K562 (cell line): Measurements from ENCODE around the gene SRPRA. TPM values are rescaled to one million over a fixed set of nuclear protein-coding genes. Genes with fewer than 3 reads are reported as not detected.

Experiments
- ATAC-seq: fragments of 200-7000 bp; cut with Tn5 transposase; 3 replicates; pipeline ENCODE4 v1.9.1; 2020; ENCODE audit warnings: moderate library complexity
- BruUV-seq: library from RNA; stranded (reverse); fragments of 400-500 nt; replicated peaks from 2 replicates; lab custom pipeline; 2021; lab: Mats Ljungman, UMichigan
- CTCF ChIA-PET: fragments of 300-600 bp; formaldehyde crosslinking; extraction: SDS; loops from one replicate; lab custom pipeline; 2021; ENCODE audit warnings: low intra/inter-chr PET ratio; lab: Yijun Ruan, JAX
- POLR2A ChIA-PET: fragments of 300-600, 350-650 bp; sonication (Branson Sonifier 250); formaldehyde crosslinking; extraction: SDS; loops from one replicate; lab custom pipeline; 2021; ENCODE audit warnings: antibody characterized with exemption, inconsistent platforms; lab: Yijun Ruan, JAX
- DNase-seq, 4 experiments: peaks; one replicate each; pipeline versions ENCODE4 v3.0.0 to v3.0.0-alpha.2; 2011 to 2018; ENCODE audit warnings: low spot score in 3 of 4, mixed read lengths in 3 of 4; ENCODE audit errors: extremely low read depth in 1 of 4
- FAIRE-seq: peaks from 2 replicates; lab custom pipeline; 2011; peaks lifted over from hg19 to GRCh38; lab: Jason Lieb, UNC
- H2AFZ ChIP-seq: 2 replicates; pipeline ENCODE4 v1.6.0; 2011; ENCODE audit warnings: low read depth, low read length, control low read depth, inconsistent platforms
- H3K27ac ChIP-seq: fragments of 200-600 bp; 3 replicates; pipeline ENCODE4 v1.8.0; 2011; ENCODE audit warnings: low read depth, mild to moderate bottlenecking, control low read depth, inconsistent platforms, low read length, moderate library complexity, mixed read lengths; ENCODE audit errors: extremely low read depth
- H3K27me3 ChIP-seq, 2 experiments: fragments of 300-600 bp in 1 of 2; 2 replicates in 1 of 2; 3 replicates in 1 of 2; pipeline versions ENCODE4 v1.6.0 to v1.8.0; 2011; ENCODE audit warnings: inconsistent platforms in 2 of 2, low read length in 2 of 2, mild to moderate bottlenecking in 1 of 2, mixed read lengths in 1 of 2, moderate library complexity in 1 of 2; ENCODE audit not compliant: control insufficient read depth in 2 of 2, insufficient read depth in 2 of 2
- H3K36me3 ChIP-seq: fragments of 300-600 bp; 3 replicates; pipeline ENCODE4 v1.8.0; 2011; ENCODE audit warnings: mild to moderate bottlenecking, low read length, inconsistent platforms; ENCODE audit not compliant: control insufficient read depth, insufficient read depth
- H3K4me1 ChIP-seq, 2 experiments: fragments of 200-600 bp in 1 of 2; replicated peaks in 1 of 2; 2 replicates in 1 of 2; 3 replicates in 1 of 2; pipeline versions ENCODE4 v1.5.1 to v1.8.0; 2011; ENCODE audit warnings: inconsistent platforms in 2 of 2, low read length in 2 of 2, mild to moderate bottlenecking in 1 of 2, mixed read lengths in 1 of 2, moderate library complexity in 1 of 2; ENCODE audit not compliant: control insufficient read depth in 2 of 2, insufficient read depth in 2 of 2
- H3K4me2 ChIP-seq: 2 replicates; pipeline ENCODE4 v1.6.1; 2011; ENCODE audit warnings: low read length, control low read depth, inconsistent platforms, mixed read lengths; ENCODE audit not compliant: insufficient read depth
- H3K4me3 ChIP-seq: fragments of 200-600 bp; sonication (generic), shearing (Covaris generic); 2 replicates; pipeline ENCODE4 v1.5.1; 2016; ENCODE audit warnings: control low read depth, inconsistent platforms
- H3K79me2 ChIP-seq: fragments of 200-600 bp; 3 replicates; pipeline ENCODE4 v1.8.0; 2011; ENCODE audit warnings: low read length, inconsistent platforms; ENCODE audit not compliant: control insufficient read depth, insufficient read depth
- H3K9ac ChIP-seq, 2 experiments: 2 replicates each; pipeline versions ENCODE4 v1.6.0 to v1.6.1; 2011; ENCODE audit warnings: low read depth in 2 of 2, low read length in 2 of 2, control low read depth in 1 of 2, inconsistent platforms in 1 of 2, mild to moderate bottlenecking in 1 of 2, mixed read lengths in 1 of 2; ENCODE audit not compliant: insufficient read depth in 1 of 2
- H3K9me1 ChIP-seq: one replicate; pipeline ENCODE4 v1.6.0; 2011; ENCODE audit warnings: inconsistent platforms, mild to moderate bottlenecking, low read length, moderate library complexity; ENCODE audit not compliant: control insufficient read depth, insufficient read depth
- H3K9me3 ChIP-seq: replicated peaks from 2 replicates; pipeline ENCODE4 v1.5.1; 2011; ENCODE audit warnings: low read depth, low read length, inconsistent platforms; ENCODE audit not compliant: control insufficient read depth, insufficient read depth
- H4K20me1 ChIP-seq: replicated peaks from 2 replicates; pipeline ENCODE4 v1.6.1; 2011; ENCODE audit warnings: low read length, inconsistent platforms, mixed read lengths; ENCODE audit not compliant: control insufficient read depth, insufficient read depth
- HES1 ChIP-seq: fragments of 450-650 bp; IDR thresholded peaks from 2 replicates; pipeline ENCODE4 v1.6.1; 2016; ENCODE audit warnings: low read depth, mild to moderate bottlenecking, moderate library complexity
- MBD1 ChIP-seq: fragments of 250-450 bp; sonication (Bioruptor Pico); IDR thresholded peaks from 2 replicates; pipeline ENCODE4 v1.8.0; 2022; ENCODE audit warnings: inconsistent platforms
- NELFE ChIP-seq: IDR thresholded peaks from 2 replicates; pipeline ENCODE4 v1.6.1; 2011; ENCODE audit warnings: mild to moderate bottlenecking; ENCODE audit not compliant: insufficient read depth, insufficient read length
- NFIX ChIP-seq: fragments of 250-450 bp; sonication (Bioruptor Pico); IDR thresholded peaks from 2 replicates; pipeline ENCODE4 v1.4.0; 2020; ENCODE audit warnings: low read depth, mild to moderate bottlenecking, moderate library complexity
- TAF1 ChIP-seq: IDR thresholded peaks from 2 replicates; pipeline ENCODE4 v1.6.1; 2011; ENCODE audit warnings: mild to moderate bottlenecking, low read length, moderate library complexity; ENCODE audit not compliant: insufficient read depth, control insufficient read depth, severe bottlenecking; ENCODE audit errors: extremely low read depth
- ZNF644 ChIP-seq: fragments of 200-800 bp; sonication (Bioruptor generic); IDR thresholded peaks from 2 replicates; pipeline ENCODE4 v1.6.1; 2016; ENCODE audit warnings: low read depth, missing genetic modification characterization, missing compliant biosample characterization
- WGBS: fragments of 100-300 bp; shearing (Covaris generic); methylation state at CpG from one replicate; pipeline ENCODE4 v1.1.6; 2016; ENCODE audit warnings: low coverage, mixed read lengths; ENCODE audit not compliant: insufficient coverage; ENCODE audit errors: missing lambda C conversion rate; 5-methylcytosine and 5-hydroxymethylcytosine counted together
- in situ Hi-C: fragments of 300-500 bp; cut with MboI; formaldehyde crosslinking; loops from 4 replicates; pipeline ENCODE4 v1.15.0; 2018; ENCODE audit warnings: inconsistent platforms, mixed read lengths
- intact Hi-C: fragments of 100-400 bp; cut with micrococcal nuclease; formaldehyde crosslinking; loops from 2 replicates; pipeline ENCODE4 v1.14.2; 2022
- polyA plus RNA-seq, 8 experiments: library from polyadenylated mRNA; depleted of rRNA in 4 of 8; stranded (reverse) in 5 of 8; unstranded in 3 of 8; fragments of >200 nt; fragmentation: Nextera tagmentation in 2 of 8; fragmentation: Illumina TruSeq in 1 of 8; extraction: Ambion mirVana in 2 of 8; extraction: Trizol in 1 of 8; gene quantifications; 2 replicates each; pipeline versions ENCODE4 v1.2.1 to v1.2.3, GENCODE V29; 2011 to 2014; ENCODE audit warnings: inconsistent platforms in 1 of 8, missing spikeins in 1 of 8
- total RNA-seq, 7 experiments: library from RNA; depleted of rRNA in 6 of 7; stranded (reverse); fragments of >200 nt in 6 of 7; fragmentation: Illumina TruSeq in 2 of 7; extraction: Trizol in 2 of 7; gene quantifications; 2 replicates each; pipeline versions ENCODE4 v1.2.1 to v1.2.3, GENCODE V29; 2011 to 2021; ENCODE audit warnings: low replicate concordance in 1 of 7

Gene SRPRA
- total and polyA plus RNA-seq, 9 of the 15 experiments (the other 6 are each of a cell fraction or from before 2014, with no cell fraction given): 33.5 to 124 (median 80.0) TPM

GRCh38 chr11:126288237-126288636 lies 19.5 kb upstream of the SRPRA start:
- 45% methylated on average over 6 of the region's 6 CpGs for WGBS
- no peak overlapping the region for H3K9ac ChIP-seq
- POLR2A ChIA-PET: interaction anchor here (1.0 to 1.1 kb wide), 2 partner anchors 12 to 19 kb away, joined by 3 read pairs; partner anchors contain the start of genes FOXRED1 and SRPRA
- TF ChIP-seq NELFE (no peak), MBD1 (CRISPR knock-in tag) (no peak), NFIX (CRISPR knock-in tag) (no peak), TAF1 (no peak), ZNF644 (tag) (no peak), HES1 (no peak)
- TF ChIP-seq, all 486 proteins: peak for 0
- Histone ChIP-seq H4K20me1 (no peaks in the 10 kb centered on the region), H2AFZ (no peak overlapping the region), H3K4me3 (no peak overlapping the region), H3K36me3 (peaks cover 12% of the 10 kb centered on the region; the same call in 1 of the 3 replicates), H3K4me1 (peaks cover 11 to 14% of the 10 kb centered on the region in 2 experiments; a peak in 4 of 5 replicates), H3K27me3 (no peaks in the 10 kb centered on the region), H3K4me2 (no peak overlapping the region), H3K9me1 (no peaks in the 10 kb centered on the region), H3K27ac (no peak overlapping the region), H3K9me3 (no peaks in the 10 kb centered on the region; the same call in 1 of the 2 replicates), H3K79me2 (no peaks in the 10 kb centered on the region)
- CTCF ChIA-PET: no interaction called here
- ATAC-seq: no peak
- in situ Hi-C loops (no loop called here), intact Hi-C loops (no loop called here)
- no peak for DNase-seq
- no TSS peak for BruUV-seq
- FAIRE-seq: no peak
